ENCODE results near the gene AMZ1. TPM values are rescaled to one million over a fixed set of nuclear protein-coding genes. Genes with fewer than 3 reads are reported as not detected.

Gene AMZ1
- polyA plus RNA-seq, 1 donor: 0.34 TPM

Other genes starting within 250 kb of the AMZ1 start
- not detected for gene GRIFIN, start 211.8 kb upstream of the AMZ1 start, polyA plus RNA-seq
- gene LFNG, start 168.4 kb upstream of the AMZ1 start, polyA plus RNA-seq: 27.3 TPM
- 27.1 TPM for gene BRAT1, start 132.7 kb upstream of the AMZ1 start, polyA plus RNA-seq
- gene IQCE, start 129.2 kb upstream of the AMZ1 start, polyA plus RNA-seq: 15.3 TPM
- 152 TPM for gene TTYH3, start 56.2 kb upstream of the AMZ1 start, polyA plus RNA-seq
- 26.7 TPM for gene GNA12, start 156.1 kb downstream of the AMZ1 start, polyA plus RNA-seq